GM23248 (cell line): ENCODE data around the gene YKT6. TPM values are rescaled to one million over a fixed set of nuclear protein-coding genes. Genes with fewer than 3 reads are reported as not detected.

ENCODE experiments used
- DNase-seq: peaks from one replicate; pipeline ENCODE4 v3.0.0-alpha.2; 2015
- H2AFZ ChIP-seq: fragments of 200-600 bp; sonication (generic); 2 replicates; pipeline ENCODE4 v1.6.1; 2016; ENCODE audit warnings: antibody characterized with exemption
- H3F3A ChIP-seq: fragments of 200-600 bp; sonication (generic); 2 replicates; pipeline ENCODE4 v1.6.1; 2016; ENCODE audit warnings: mild to moderate bottlenecking, antibody characterized with exemption, mixed run types; ENCODE audit not compliant: insufficient read depth
- H3K27ac ChIP-seq: fragments of 200-600 bp; sonication (generic); 2 replicates; pipeline ENCODE4 v1.5.1; 2016; ENCODE audit warnings: mild to moderate bottlenecking
- H3K27me3 ChIP-seq: fragments of 200-600 bp; sonication (generic); replicated peaks from 2 replicates; pipeline ENCODE4 v1.6.1; 2016; ENCODE audit warnings: mild to moderate bottlenecking; ENCODE audit not compliant: insufficient read depth
- H3K36me3 ChIP-seq: fragments of 200-600 bp; sonication (generic); 2 replicates; pipeline ENCODE4 v1.6.1; 2016; ENCODE audit warnings: low read depth, mild to moderate bottlenecking
- H3K4me1 ChIP-seq: fragments of 200-600 bp; sonication (generic); 2 replicates; pipeline ENCODE4 v1.6.1; 2016; ENCODE audit warnings: mild to moderate bottlenecking; ENCODE audit not compliant: insufficient read depth
- H3K4me2 ChIP-seq: fragments of 200-600 bp; sonication (generic); one replicate; pipeline ENCODE4 v1.6.1; 2016; ENCODE audit warnings: mild to moderate bottlenecking; ENCODE audit not compliant: unreplicated experiment
- H3K4me3 ChIP-seq: fragments of 200-600 bp; sonication (generic); 2 replicates; pipeline ENCODE4 v1.5.1; 2016; ENCODE audit warnings: mild to moderate bottlenecking
- H3K79me2 ChIP-seq: fragments of 200-600 bp; sonication (generic); 2 replicates; pipeline ENCODE4 v1.6.1; 2016; ENCODE audit warnings: mild to moderate bottlenecking; ENCODE audit not compliant: insufficient read depth
- H3K9ac ChIP-seq: fragments of 200-600 bp; sonication (generic); 2 replicates; pipeline ENCODE4 v1.6.1; 2016; ENCODE audit warnings: mild to moderate bottlenecking
- H3K9me2 ChIP-seq: fragments of 200-600 bp; sonication (generic); 2 replicates; pipeline ENCODE4 v1.6.1; 2016; ENCODE audit warnings: mixed run types, mild to moderate bottlenecking, moderate library complexity; ENCODE audit not compliant: insufficient read depth
- H3K9me3 ChIP-seq: fragments of 200-600 bp; sonication (generic); one replicate; pipeline ENCODE4 v1.6.1; 2017; ENCODE audit warnings: low read depth
- H4K20me1 ChIP-seq: fragments of 200-600 bp; sonication (generic); 2 replicates; pipeline ENCODE4 v1.6.0; 2016; ENCODE audit not compliant: insufficient read depth
- EZH2 ChIP-seq: fragments of 200-600 bp; sonication (generic); IDR thresholded peaks from 2 replicates; pipeline ENCODE4 v1.6.1; 2018; ENCODE audit warnings: antibody characterized with exemption, mild to moderate bottlenecking; ENCODE audit not compliant: insufficient read depth, poor library complexity, severe bottlenecking
- EZH2phosphoT487 ChIP-seq: fragments of 200-600 bp; sonication (generic); IDR thresholded peaks from 2 replicates; pipeline ENCODE4 v1.6.1; 2018; ENCODE audit warnings: antibody characterized with exemption, moderate library complexity, mild to moderate bottlenecking, low read depth; ENCODE audit not compliant: insufficient read depth
- WGBS, 2 experiments: methylation state at CpG; one replicate each; pipeline ENCODE4 v1.1.6; 2015 to 2017; ENCODE audit warnings: low lambda C conversion rate in 2 of 2, low coverage in 1 of 2; ENCODE audit errors: missing lambda C conversion rate in 2 of 2; 5-methylcytosine and 5-hydroxymethylcytosine counted together
- in situ Hi-C: fragments of 300-500 bp; cut with MboI; formaldehyde crosslinking; loops from 2 replicates; pipeline ENCODE4 v1.15.0; 2020
- polyA plus RNA-seq: library from polyadenylated mRNA; unstranded; fragments of >200 nt; fragmentation: Nextera tagmentation; extraction: Ambion mirVana; gene quantifications from 2 replicates; pipeline ENCODE4 v1.2.1, GENCODE V29; 2016
- total RNA-seq: library from RNA; depleted of rRNA; stranded (reverse); fragments of >200 nt; shearing (Covaris generic); gene quantifications from 2 replicates; pipeline ENCODE4 v1.2.3, GENCODE V29; 2014; rRNA removed

YKT6 gene
- total and polyA plus RNA-seq, 2 experiments from 2014 or later = 108 to 148 TPM

DNA sequence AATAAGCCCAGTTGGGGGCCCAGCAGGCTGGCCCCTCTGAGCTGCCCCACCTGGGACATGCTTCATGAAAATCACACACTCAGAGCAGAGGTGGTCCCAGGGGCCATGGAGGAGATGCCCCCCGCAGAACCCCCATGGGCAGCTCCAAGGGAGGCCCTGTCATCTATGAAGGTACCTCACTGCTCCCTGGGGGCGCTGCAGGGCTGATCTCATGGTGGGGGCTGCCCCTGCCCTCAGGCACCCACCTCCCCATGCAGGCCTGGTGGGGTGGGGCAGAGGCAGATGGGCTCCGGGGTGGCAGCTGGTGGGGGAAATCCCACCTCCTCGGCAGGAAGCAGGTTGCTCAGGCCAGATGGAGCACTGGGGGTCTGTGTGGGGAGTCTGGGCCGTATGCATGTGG, 60.5 kb downstream of the YKT6 start:
- Histone ChIP-seq H2AFZ (no peak overlapping the region), H3K79me2 (no peaks in the 10 kb centered on the region), H3K4me1 (peaks cover 26% of the 10 kb centered on the region), H3K9me2 (no peaks in the 10 kb centered on the region), H3K4me2 (no peak overlapping the region), H3K9me3 (no peaks in the 10 kb centered on the region), H3K36me3 (no peaks in the 10 kb centered on the region), H3K9ac (no peak overlapping the region), H3K27me3 (no peaks in the 10 kb centered on the region), H3K4me3 (no peak overlapping the region), H3F3A (peaks cover 21% of the 10 kb centered on the region), H3K27ac (no peak overlapping the region), H4K20me1 (no peaks in the 10 kb centered on the region)
- WGBS, 2 experiments = 98 to 100% methylated on average over 4 to 5 of the region's 5 CpGs
- TF ChIP-seq EZH2phosphoT487 (no peak), EZH2 (no peak)
- no peak for DNase-seq
- in situ Hi-C loops = no loop called here

DNA sequence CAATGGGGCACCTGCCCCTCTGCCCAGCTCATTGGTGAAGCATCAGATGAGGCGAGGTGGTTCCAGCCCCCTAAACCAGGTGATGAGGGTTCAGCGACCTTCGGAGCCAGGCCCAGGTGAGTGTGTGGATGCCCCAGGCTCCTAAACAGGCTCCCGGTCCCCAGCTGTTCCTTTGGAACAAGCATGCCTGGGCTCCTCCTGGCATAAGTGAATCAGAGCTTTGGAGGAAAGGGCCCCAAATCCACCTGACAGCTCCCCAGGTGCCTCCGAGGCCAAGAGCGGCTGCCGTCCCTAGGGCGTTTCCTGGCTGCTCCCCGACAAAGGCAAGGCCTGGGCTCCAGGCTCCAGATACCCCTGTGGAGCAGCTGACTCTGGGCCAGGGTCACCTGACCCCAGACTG, 61.3 kb downstream of the YKT6 start:
- no peak overlapping the region for H3K27ac ChIP-seq
- H3F3A ChIP-seq = peaks cover 21% of the 10 kb centered on the region
- DNase-seq = no peak
- H3K9ac ChIP-seq = no peak overlapping the region
- H3K4me1 ChIP-seq = peaks cover 26% of the 10 kb centered on the region
- H3K27me3 ChIP-seq = no peaks in the 10 kb centered on the region
- in situ Hi-C loops = no loop called here
- no peaks in the 10 kb centered on the region for H3K79me2 ChIP-seq
- H2AFZ ChIP-seq = no peak overlapping the region
- TF ChIP-seq EZH2phosphoT487 = no peak
- TF ChIP-seq EZH2 = no peak
- no peak overlapping the region for H3K4me3 ChIP-seq
- H4K20me1 ChIP-seq = no peaks in the 10 kb centered on the region
- no peaks in the 10 kb centered on the region for H3K36me3 ChIP-seq
- no peaks in the 10 kb centered on the region for H3K9me3 ChIP-seq
- WGBS, 2 experiments = 96 to 99% methylated on average over 9 of the region's 9 CpGs
- no peak overlapping the region for H3K4me2 ChIP-seq
- H3K9me2 ChIP-seq = no peaks in the 10 kb centered on the region

DNA sequence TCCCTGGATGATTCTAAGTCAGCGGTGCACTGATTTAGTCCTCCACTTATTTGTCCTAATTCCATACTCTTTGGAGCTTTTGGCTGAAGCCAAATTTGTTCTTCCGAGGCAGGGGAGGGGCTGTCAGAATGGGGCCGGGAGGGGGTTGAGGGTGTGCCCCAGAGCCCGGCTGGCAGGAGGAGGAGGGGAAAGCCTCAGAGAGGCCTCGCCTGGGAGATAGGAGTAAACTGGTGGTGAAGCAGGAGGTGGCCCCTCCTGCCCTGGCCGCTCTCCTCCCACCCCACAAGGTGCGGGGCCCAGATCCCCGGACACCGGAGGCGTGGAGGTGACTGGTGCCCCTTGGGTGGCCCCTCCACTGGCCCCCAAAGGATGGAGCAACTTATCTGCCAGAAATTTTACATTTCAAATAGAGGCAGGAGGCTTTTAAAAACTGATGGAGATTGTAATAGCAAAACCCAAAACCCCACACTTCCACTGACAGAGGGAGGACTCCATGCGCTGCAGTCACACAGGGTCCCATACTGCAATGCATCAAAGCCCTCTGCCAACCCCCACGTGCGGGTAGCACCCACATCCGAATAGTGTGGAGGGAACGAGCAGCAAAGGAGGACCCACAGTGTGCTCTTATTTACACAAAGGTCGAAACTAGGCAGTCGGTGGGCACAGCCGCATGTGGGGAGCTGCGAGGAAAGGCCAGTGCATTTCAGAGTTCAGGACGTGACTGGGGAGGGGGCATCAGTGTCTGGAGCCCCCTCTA, 62.7 kb downstream of the YKT6 start:
- no peaks in the 10 kb centered on the region for H3K9me2 ChIP-seq
- H4K20me1 ChIP-seq = no peaks in the 10 kb centered on the region
- TF ChIP-seq EZH2phosphoT487 = no peak
- no peak for TF ChIP-seq EZH2
- no peaks in the 10 kb centered on the region for H3K9me3 ChIP-seq
- no peaks in the 10 kb centered on the region for H3K27me3 ChIP-seq
- H3K4me3 ChIP-seq = no peak overlapping the region
- no peak overlapping the region for H3K9ac ChIP-seq
- H3K4me1 ChIP-seq = peaks cover 13% of the 10 kb centered on the region
- H2AFZ ChIP-seq = no peak overlapping the region
- no peak for DNase-seq
- H3F3A ChIP-seq = peaks cover 18% of the 10 kb centered on the region
- no peak overlapping the region for H3K4me2 ChIP-seq
- 58 to 65% methylated on average over 19 to 20 of the region's 20 CpGs for WGBS, 2 experiments
- no peaks in the 10 kb centered on the region for H3K79me2 ChIP-seq
- in situ Hi-C loops = no loop called here
- H3K36me3 ChIP-seq = no peaks in the 10 kb centered on the region
- H3K27ac ChIP-seq = no peak overlapping the region

Other genes starting within 250 kb of the YKT6 start
- gene SPDYE1, start 203.1 kb upstream of the YKT6 start, total RNA-seq = not detected in 2 replicates
- 0.28 and 0.60 TPM in 2 replicates for gene SPDYE1, start 203.1 kb upstream of the YKT6 start, polyA plus RNA-seq
- gene DBNL, start 156.3 kb upstream of the YKT6 start, total RNA-seq = 175 and 196 TPM in 2 replicates
- gene DBNL, start 156.3 kb upstream of the YKT6 start, polyA plus RNA-seq = 145 and 163 TPM in 2 replicates
- gene PGAM2, start 135.4 kb upstream of the YKT6 start, total RNA-seq = not detected in 2 replicates
- not detected in 2 replicates for gene PGAM2, start 135.4 kb upstream of the YKT6 start, polyA plus RNA-seq
- 13.9 and 20.3 TPM in 2 replicates for gene POLM, start 118.4 kb upstream of the YKT6 start, total RNA-seq
- 10.7 and 12.9 TPM in 2 replicates for gene POLM, start 118.4 kb upstream of the YKT6 start, polyA plus RNA-seq
- gene AEBP1, start 96.6 kb upstream of the YKT6 start, total RNA-seq = 53.0 and 63.2 TPM in 2 replicates
- gene AEBP1, start 96.6 kb upstream of the YKT6 start, polyA plus RNA-seq = 46.6 and 47.0 TPM in 2 replicates
- gene POLD2, start 77.4 kb upstream of the YKT6 start, total RNA-seq = 100 and 107 TPM in 2 replicates
- gene POLD2, start 77.4 kb upstream of the YKT6 start, polyA plus RNA-seq = 164 and 166 TPM in 2 replicates
- gene MYL7, start 59.6 kb upstream of the YKT6 start, total RNA-seq = not detected in 2 replicates
- 1.7 TPM in 1 of 2 replicates, not detected in the other for gene MYL7, start 59.6 kb upstream of the YKT6 start, polyA plus RNA-seq
- gene GCK, start 11.5 kb upstream of the YKT6 start, total RNA-seq = 0.11 TPM in 1 of 2 replicates, not detected in the other
- gene GCK, start 11.5 kb upstream of the YKT6 start, polyA plus RNA-seq = 0.23 and 0.43 TPM in 2 replicates
- 2.5 and 9.1 TPM in 2 replicates for gene CAMK2B, start 124.6 kb downstream of the YKT6 start, total RNA-seq
- gene CAMK2B, start 124.6 kb downstream of the YKT6 start, polyA plus RNA-seq = 0.78 and 0.79 TPM in 2 replicates